Measurements from ENCODE around the gene F7. TPM values are rescaled to one million over a fixed set of nuclear protein-coding genes. Genes with fewer than 3 reads are reported as not detected.

F7 gene
- total and polyA plus RNA-seq, 2 donors (not counting 1 experiment from before 2014, with no cell fraction given) = not detected

DNA sequence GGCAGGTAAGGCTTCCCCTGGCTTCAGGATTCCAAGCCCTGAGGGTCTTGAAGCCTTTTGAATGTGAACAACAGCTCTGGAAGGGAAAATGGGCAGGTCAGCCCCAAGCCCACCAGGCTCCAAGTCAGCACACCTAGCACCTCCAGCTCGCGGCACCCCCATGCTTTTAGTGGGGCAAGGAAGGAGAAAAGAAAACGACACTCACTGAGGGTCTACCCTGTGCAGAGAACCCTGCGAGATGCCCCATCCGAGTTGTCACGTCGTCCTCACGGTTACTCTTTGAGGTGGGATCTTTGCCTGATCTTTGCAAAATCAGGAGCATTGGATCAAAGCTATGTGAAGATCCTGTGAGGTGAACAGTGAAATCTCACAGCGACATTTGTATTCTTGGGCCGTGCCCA lies 11.3 kb downstream of the F7 start:
- H3K4me3 ChIP-seq (ENCODE audit: control extremely low read depth in 1 of 5, extremely low read depth in 1 of 5, insufficient read depth in 1 of 5, low read depth in 2 of 5, low read length in 4 of 5) = no peak overlapping the region
- ATAC-seq (ENCODE audit: low read depth) (no peak), DNase-seq (no peak)
- H3K36me3 ChIP-seq (replicated peaks in 1 of 2; ENCODE audit: control extremely low read depth in 1 of 2, control insufficient read depth in 1 of 2, extremely low read depth in 1 of 2, insufficient read depth in 2 of 2, low read length in 1 of 2) = no peaks in the 10 kb centered on the region
- TF ChIP-seq, protein P1, sequence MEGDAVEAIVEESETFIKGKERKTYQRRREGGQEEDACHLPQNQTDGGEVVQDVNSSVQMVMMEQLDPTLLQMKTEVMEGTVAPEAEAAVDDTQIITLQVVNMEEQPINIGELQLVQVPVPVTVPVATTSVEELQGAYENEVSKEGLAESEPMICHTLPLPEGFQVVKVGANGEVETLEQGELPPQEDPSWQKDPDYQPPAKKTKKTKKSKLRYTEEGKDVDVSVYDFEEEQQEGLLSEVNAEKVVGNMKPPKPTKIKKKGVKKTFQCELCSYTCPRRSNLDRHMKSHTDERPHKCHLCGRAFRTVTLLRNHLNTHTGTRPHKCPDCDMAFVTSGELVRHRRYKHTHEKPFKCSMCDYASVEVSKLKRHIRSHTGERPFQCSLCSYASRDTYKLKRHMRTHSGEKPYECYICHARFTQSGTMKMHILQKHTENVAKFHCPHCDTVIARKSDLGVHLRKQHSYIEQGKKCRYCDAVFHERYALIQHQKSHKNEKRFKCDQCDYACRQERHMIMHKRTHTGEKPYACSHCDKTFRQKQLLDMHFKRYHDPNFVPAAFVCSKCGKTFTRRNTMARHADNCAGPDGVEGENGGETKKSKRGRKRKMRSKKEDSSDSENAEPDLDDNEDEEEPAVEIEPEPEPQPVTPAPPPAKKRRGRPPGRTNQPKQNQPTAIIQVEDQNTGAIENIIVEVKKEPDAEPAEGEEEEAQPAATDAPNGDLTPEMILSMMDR (IDR thresholded peaks at IDR 0.05) = no peak
- TF ChIP-seq EZH2 (IDR thresholded peaks at IDR 0.05; ENCODE audit: borderline replicate concordance, insufficient read depth, low read depth, low read length, poor library complexity, severe bottlenecking) = no peak
- H3K27ac ChIP-seq (ENCODE audit: low read length in 2 of 2) = no peak overlapping the region
- no peaks in the 10 kb centered on the region for H3K27me3 Mint-ChIP-seq
- CTCF ChIA-PET = no interaction called here
- no peaks in the 10 kb centered on the region for H4K20me1 ChIP-seq (ENCODE audit: control insufficient read depth, insufficient read depth, low read length, poor library complexity, severe bottlenecking)
- H3K9me3 ChIP-seq (ENCODE audit: control extremely low read depth in 1 of 3, control insufficient read depth in 2 of 3, insufficient read depth in 1 of 3, low read length in 2 of 3) = peaks cover 0 to 5% (median 0%) of the 10 kb centered on the region in 3 donors
- H3K9ac ChIP-seq (ENCODE audit: low read length) = no peak overlapping the region
- WGBS (ENCODE audit: insufficient coverage) = 90% methylated on average over 10 of the region's 10 CpGs
- H3K27ac Mint-ChIP-seq = no peak overlapping the region
- no peak overlapping the region for H2AFZ ChIP-seq (ENCODE audit: insufficient read depth, low read depth, low read length, poor library complexity, severe bottlenecking)
- H3K4me3 Mint-ChIP-seq = no peak overlapping the region
- peaks cover 0 to 2% (median 0%) of the 10 kb centered on the region in 4 experiments for H3K27me3 ChIP-seq (replicated peaks in 1 of 4; ENCODE audit: control extremely low read depth in 1 of 4, control insufficient read depth in 3 of 4, insufficient read depth in 4 of 4, low read length in 3 of 4)
- no peaks in the 10 kb centered on the region for H3K4me1 Mint-ChIP-seq
- no peak overlapping the region for H3K4me2 ChIP-seq (replicated peaks; ENCODE audit: low read depth, low read length, poor library complexity, severe bottlenecking)
- POLR2A ChIA-PET = no interaction called here
- no peaks in the 10 kb centered on the region for H3K4me1 ChIP-seq (ENCODE audit: control insufficient read depth in 2 of 2, insufficient read depth in 2 of 2, low read length in 2 of 2)
- H3K79me2 ChIP-seq (ENCODE audit: control insufficient read depth, insufficient read depth, low read length) = no peaks in the 10 kb centered on the region
- no peaks in the 10 kb centered on the region for H3K9me3 Mint-ChIP-seq (ENCODE audit: insufficient read depth)
- intact Hi-C loops (cut with micrococcal nuclease) = no loop called here

DNA sequence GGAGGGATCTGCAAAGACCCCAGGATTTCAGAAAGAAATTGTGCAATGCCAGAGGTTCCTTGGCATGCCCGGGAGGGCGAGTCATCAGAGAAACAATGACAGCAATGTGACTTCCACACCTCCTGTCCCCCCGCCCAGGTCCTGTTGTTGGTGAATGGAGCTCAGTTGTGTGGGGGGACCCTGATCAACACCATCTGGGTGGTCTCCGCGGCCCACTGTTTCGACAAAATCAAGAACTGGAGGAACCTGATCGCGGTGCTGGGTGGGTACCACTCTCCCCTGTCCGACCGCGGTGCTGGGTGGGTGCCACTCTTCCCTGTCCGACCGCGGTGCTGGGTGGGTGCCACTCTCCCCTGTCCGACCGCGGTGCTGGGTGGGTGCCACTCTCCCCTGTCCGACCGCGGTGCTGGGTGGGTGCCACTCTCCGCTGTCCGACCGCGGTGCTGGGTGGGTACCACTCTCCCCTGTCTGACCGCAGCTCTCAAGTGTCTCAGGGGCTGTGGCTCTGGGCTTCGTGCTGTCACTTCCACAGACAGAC lies 11.8 kb downstream of the F7 start:
- H3K27ac ChIP-seq (ENCODE audit: low read length in 2 of 2) = no peak overlapping the region
- Mint-ChIP-seq H3K4me1 (no peaks in the 10 kb centered on the region), H3K4me3 (no peak overlapping the region), H3K27me3 (peaks cover 2% of the 10 kb centered on the region), H3K9me3 (ENCODE audit: insufficient read depth) (no peaks in the 10 kb centered on the region), H3K27ac (no peak overlapping the region)
- H3K4me1 ChIP-seq (ENCODE audit: control insufficient read depth in 2 of 2, insufficient read depth in 2 of 2, low read length in 2 of 2) = no peaks in the 10 kb centered on the region
- no peak for ATAC-seq (ENCODE audit: low read depth)
- H3K4me2 ChIP-seq (replicated peaks; ENCODE audit: low read depth, low read length, poor library complexity, severe bottlenecking) = no peak overlapping the region
- H3K4me3 ChIP-seq (ENCODE audit: control extremely low read depth in 1 of 5, extremely low read depth in 1 of 5, insufficient read depth in 1 of 5, low read depth in 2 of 5, low read length in 4 of 5) = no peak overlapping the region
- H2AFZ ChIP-seq (ENCODE audit: insufficient read depth, low read depth, low read length, poor library complexity, severe bottlenecking) = no peak overlapping the region
- CTCF ChIA-PET = no interaction called here
- H4K20me1 ChIP-seq (ENCODE audit: control insufficient read depth, insufficient read depth, low read length, poor library complexity, severe bottlenecking) = no peaks in the 10 kb centered on the region
- WGBS (ENCODE audit: insufficient coverage) = 93% methylated on average over 24 of the region's 26 CpGs
- no peak for DNase-seq
- H3K36me3 ChIP-seq (replicated peaks in 1 of 2; ENCODE audit: control extremely low read depth in 1 of 2, control insufficient read depth in 1 of 2, extremely low read depth in 1 of 2, insufficient read depth in 2 of 2, low read length in 1 of 2) = no peaks in the 10 kb centered on the region
- no peaks in the 10 kb centered on the region for H3K79me2 ChIP-seq (ENCODE audit: control insufficient read depth, insufficient read depth, low read length)
- TF ChIP-seq, protein P1 (IDR thresholded peaks at IDR 0.05) = no peak
- TF ChIP-seq EZH2 (IDR thresholded peaks at IDR 0.05; ENCODE audit: borderline replicate concordance, insufficient read depth, low read depth, low read length, poor library complexity, severe bottlenecking) = no peak
- peaks cover 0 to 2% (median 0%) of the 10 kb centered on the region in 4 experiments for H3K27me3 ChIP-seq (replicated peaks in 1 of 4; ENCODE audit: control extremely low read depth in 1 of 4, control insufficient read depth in 3 of 4, insufficient read depth in 4 of 4, low read length in 3 of 4)
- peaks cover 0 to 5% (median 0%) of the 10 kb centered on the region in 3 donors for H3K9me3 ChIP-seq (ENCODE audit: control extremely low read depth in 1 of 3, control insufficient read depth in 2 of 3, insufficient read depth in 1 of 3, low read length in 2 of 3)
- H3K9ac ChIP-seq (ENCODE audit: low read length) = no peak overlapping the region
- POLR2A ChIA-PET = no interaction called here
- intact Hi-C loops (cut with micrococcal nuclease) = no loop called here

All from B cell (primary cell).